COR-L47 (cell line): Measurements from ENCODE around the gene SUN3.
"Not testable (repeated sequence)": the region's sequence is repeated elsewhere in the genome, so short reads cannot be mapped to it uniquely, and the experiment has no call there.

Experiments used
- DNase-seq: peaks from one replicate; lab custom pipeline; 2025; lab: John Stamatoyannopoulos, UW

The SUN3 gene

DNA sequence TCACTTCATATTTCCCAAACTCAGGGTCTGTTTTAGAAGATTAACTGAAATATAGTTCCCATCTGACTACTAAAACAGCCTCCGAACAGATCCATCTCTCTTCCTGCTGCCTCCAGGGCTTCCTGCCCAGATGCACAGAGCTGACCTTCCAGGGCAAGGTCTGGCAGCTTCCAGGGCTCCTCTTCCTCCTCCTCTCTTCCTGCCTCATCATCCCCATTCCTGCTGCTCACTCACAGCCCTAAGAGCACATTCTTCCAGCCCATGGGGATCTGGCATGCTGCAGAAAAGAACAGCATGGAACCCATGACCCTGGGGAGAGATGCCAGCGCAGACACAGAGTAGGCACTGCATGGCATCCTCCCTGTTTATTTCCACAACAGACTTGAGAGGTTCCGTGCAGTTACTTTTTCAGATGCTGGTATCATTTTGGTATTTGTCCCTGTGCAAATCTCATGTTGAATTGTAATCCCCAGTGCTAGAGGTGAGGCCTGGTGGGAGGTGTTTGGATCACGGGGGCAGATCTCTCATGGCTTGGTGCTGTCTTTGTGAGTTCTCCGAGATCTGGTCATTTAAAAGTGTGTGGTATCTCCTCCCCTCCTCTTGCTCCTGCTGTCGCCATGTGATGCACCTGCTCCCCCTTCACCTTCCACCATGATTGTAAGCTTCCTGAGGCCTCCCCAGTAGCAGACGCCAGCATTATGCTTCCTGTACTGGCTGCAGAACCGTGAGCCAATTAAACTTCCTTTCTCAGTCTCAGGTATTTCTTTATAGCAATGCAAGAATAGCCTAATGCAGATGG, 85.0 kb downstream of the SUN3 start:
- DNase-seq = no peak

DNA sequence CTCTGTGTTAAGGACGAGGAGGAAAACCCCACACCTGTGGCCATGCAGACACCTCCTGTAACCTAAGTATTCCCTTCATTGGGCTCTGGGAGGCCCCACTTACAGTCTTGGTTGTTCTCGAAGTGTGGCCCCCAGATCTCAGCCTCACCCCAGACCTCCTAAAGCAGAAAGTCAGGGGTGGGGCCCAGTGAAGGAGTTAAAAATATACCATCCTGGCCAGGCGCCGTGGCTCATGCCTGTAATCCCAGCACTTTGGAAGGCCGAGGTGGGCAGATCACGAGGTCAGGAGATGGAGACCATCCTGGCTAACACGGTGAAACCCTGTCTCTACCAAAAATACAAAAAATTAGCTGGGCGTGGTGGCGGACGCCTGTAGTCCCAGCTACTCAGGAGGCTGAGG, 86.3 kb downstream of the SUN3 start:
- DNase-seq = not testable (repeated sequence)

DNA sequence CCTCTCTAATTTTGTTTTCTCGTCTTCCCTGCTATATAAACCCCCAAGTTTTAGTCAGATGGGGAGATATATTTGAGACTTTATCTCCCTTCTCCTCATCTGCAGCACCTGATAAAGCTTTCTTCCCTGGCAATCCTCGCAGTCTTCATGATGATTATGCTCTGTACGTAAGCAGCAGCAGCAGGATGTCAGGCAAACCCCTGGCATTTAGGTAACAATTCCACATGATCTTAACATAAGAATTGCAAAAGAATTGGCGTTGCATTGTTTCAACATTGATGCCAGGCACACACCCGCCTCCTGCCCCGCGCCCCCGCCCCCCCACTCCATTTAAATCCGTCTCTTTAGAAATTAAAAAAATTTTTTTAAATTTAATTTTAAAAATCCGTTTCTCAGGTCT, 86.8 kb downstream of the SUN3 start:
- no peak for DNase-seq

DNA sequence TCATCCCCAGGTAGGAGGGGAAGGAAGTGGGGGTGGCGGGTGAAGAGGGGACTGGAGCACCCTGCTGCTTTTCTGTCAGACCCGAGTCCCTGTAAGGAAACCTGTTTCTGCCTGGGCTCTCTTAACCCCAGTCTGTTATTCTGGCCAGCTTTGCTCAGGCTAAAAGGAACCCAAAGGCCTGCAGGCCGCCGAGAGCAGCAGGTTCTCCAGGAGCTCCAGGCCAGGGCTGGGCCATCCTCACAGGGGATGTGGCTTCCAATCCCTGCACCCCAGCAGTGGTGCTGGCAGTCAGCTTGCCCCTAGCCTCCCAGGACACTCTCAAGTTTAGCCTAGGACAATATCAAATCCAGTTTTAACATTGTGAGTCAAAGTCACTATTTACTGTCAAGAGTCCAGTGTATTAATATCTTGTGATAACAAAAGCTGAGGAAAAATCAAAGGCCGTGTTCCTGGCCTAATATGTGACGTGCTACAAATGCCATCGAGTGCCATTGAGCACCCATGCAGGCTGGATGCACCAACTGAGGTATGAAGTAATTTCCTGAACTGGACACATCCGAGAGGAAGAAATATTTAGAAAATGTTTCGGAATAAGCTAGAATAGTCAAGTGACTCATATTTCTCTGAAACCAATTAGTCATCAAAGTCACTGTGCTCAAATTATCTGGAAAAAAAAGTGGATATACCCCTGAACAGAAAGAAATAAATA, 87.6 kb downstream of the SUN3 start:
- DNase-seq = no peak

DNA sequence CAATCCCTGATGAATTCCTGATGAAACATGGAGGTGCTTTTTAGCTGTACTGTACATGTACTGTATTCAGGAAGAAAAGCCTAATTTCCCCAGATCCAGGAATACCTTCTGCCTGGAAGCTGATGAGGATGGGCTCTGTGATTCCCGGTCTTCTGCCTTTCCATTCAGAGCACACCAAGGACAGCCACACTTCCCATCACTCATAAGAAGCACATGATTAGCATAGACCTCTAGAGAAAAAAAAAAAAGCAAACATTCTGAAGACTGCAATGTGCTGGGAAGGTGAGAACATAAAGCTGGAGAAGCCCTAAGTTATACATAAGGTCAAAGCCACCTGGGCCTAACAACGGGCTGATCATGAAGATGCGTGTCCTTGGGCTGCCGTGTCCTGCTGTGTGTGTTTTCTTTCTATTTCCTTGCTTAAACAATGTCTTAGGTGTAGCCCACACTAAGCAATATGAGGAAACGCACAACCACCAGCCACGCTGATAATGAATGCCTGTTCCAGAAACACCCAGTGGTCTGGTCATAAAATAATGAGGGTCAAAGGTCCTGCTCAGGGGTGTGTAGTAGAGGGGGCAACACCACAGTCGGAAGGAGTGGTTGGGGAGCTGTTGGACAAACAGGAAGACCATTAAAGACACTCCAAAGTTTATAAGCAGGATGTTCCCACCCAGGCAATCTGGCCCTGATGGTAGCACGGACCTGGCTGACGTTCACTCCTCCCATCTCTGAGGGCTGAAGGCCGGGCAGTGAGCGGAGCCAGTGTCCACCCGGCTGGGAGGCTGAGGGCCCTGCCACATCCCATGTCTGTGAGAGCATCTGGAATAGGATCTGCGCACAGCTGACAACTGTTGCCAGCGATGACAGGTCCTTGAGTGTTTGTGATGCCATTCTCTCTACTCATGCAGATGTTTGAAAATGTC, 88.6 kb downstream of the SUN3 start:
- no peak for DNase-seq

DNA sequence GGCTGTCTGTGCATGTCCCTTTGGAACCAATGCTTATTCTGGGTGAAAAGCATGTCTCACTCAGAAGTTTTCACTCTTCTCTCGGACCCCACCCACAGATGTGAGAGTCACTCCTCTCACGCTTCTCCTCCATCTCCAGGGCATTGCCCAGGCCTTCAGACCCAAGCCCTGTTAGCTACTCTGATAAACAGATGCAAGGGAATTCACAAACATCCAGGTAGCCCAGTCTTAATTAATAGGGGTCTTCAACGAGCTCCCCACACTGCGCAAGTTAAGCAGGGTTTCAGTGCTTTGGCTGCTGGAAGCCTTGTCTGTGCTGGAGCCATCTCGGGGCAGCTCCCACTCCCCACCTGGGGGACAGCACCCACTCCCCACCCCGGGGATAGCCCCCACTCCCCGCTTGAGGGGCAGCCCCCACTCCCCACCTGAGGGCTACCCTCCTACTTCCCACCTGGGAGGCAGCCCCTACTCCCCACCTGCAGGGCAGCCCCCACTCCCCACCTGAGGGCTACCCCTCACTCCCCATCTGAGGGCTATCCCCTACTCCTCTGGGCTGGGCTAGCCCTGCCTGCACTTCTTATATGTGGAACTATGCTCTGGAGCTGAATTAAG, 89.4 kb downstream of the SUN3 start:
- no peak for DNase-seq

DNA sequence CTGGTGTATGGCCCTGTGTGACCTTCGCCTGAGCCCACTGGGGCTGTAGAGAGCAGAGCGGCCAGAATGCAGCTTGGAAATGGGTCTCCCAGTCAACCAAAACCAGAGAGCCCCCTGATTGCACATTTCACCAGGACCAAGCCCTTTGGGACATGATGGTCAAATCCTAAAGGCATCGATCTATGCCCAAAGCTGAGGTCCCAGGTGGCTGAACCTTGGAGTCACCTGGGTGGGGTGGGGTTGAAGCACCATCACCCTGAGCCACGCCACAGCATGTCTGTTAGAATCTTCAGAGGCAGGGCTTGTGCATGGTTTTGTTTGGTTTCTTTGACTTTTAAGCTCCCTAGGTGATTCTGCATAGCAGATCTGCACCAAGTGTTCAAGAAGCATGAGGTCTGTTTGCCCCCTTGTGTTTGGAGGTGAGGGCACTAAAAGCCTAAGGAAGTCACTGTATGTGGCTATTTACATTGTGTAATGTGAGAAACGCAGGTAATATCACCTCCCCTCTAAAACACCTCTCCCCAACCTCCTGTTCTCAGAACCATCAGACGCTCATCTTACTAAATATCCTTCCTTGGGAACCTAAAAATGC, 90.2 kb downstream of the SUN3 start:
- no peak for DNase-seq

DNA sequence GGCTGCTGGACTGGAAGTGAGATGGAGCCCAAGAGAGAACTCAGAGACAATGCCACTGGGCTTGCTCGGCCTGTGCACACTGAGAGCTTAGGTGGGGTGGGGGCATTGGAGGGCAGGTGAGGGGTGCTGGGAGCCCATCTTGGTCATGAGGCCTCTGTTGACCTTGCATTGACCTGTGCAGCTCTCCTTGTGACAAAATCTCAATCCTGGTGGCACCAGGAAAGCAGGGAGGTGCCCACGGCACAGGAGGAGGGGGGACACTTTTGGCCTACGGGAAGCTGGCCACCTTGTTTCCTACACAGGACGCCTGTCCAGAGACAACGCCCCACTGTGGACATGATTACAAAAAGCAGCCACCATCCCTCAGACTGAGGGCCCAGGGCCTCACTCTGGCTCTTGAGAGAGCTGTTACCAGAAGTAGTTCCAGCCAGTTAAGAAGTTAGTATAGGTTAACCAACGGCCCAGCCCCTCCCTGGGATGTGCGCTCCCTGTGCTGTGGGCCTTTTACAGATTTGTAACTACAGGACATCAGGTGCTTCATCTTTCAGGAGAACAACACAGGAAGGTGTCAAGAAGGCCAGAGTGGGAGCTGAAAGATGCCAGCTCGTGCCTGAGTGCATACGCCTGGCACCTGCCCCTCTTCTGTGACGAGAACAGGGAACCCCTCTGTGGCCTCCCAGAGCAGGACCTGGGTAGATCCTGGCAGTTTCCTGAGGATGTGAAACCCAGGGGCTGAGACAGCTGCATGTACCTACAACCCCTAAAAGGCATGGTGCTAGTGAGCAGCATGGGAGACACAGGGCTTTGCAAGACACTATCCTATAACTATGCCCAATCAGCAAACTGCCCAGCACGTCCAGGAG, 91.0 kb downstream of the SUN3 start:
- no peak for DNase-seq
